Cardiac atrium fibroblast (primary cell): Measurements from ENCODE around the gene ADPRS. TPM values are rescaled to one million over a fixed set of nuclear protein-coding genes. Genes with fewer than 3 reads are reported as not detected.

Experiments used
- total RNA-seq: library from RNA; depleted of rRNA; stranded (reverse); fragments of >200 nt; gene quantifications from 2 replicates; pipeline ENCODE4 v1.2.3, GENCODE V29; 2015

ADPRS gene
- total RNA-seq, result 36.1 and 40.6 TPM in 2 replicates

GRCh38 chr1:36088577-36089392, at the start of gene ADPRS:
Gene ADPRS (plus strand): TSS chr1:36088892. CDS start chr1:36088905, 13 bp downstream.

GRCh38 chr1:36083635-36084496, 4.8 kb upstream of the ADPRS start, which contains the start of gene TEKT2:
Gene TEKT2 (plus strand): TSS chr1:36084094. CDS start chr1:36084922, 828 bp downstream.

GRCh38 chr1:36125129-36125991, 36.7 kb downstream of the ADPRS start, which contains the start of gene COL8A2:
Gene COL8A2 (minus strand): TSS chr1:36125222. CDS start chr1:36100242, 24,980 bp downstream.

Other genes starting within 250 kb of the ADPRS start
- gene AGO1, start 205.7 kb upstream of the ADPRS start, total RNA-seq, result 7.6 and 16.2 TPM in 2 replicates
- gene AGO3, start 157.8 kb upstream of the ADPRS start, total RNA-seq, result 4.7 and 14.1 TPM in 2 replicates
- 0.90 TPM in 1 of 2 replicates, not detected in the other for gene TEKT2, start 4.8 kb upstream of the ADPRS start, total RNA-seq
- 1.4 and 1.5 TPM in 2 replicates for gene COL8A2, start 36.3 kb downstream of the ADPRS start, total RNA-seq
- gene TRAPPC3, start 60.6 kb downstream of the ADPRS start, total RNA-seq, result 74.9 and 95.9 TPM in 2 replicates
- 117 and 192 TPM in 2 replicates for gene MAP7D1, start 67.3 kb downstream of the ADPRS start, total RNA-seq
- 58.3 and 69.5 TPM in 2 replicates for gene THRAP3, start 135.6 kb downstream of the ADPRS start, total RNA-seq
- gene SH3D21, start 217.5 kb downstream of the ADPRS start, total RNA-seq, result 3.6 and 4.7 TPM in 2 replicates
- 209 and 221 TPM in 2 replicates for gene EVA1B, start 234.8 kb downstream of the ADPRS start, total RNA-seq